ENCODE results near the gene DYDC2. TPM values are rescaled to one million over a fixed set of nuclear protein-coding genes. Genes with fewer than 3 reads are reported as not detected.
A peak's percentile ranks its signal among the peaks of the same experiment; 100 is the strongest.

The DYDC2 gene
- total and polyA plus RNA-seq, 9 of the 15 experiments (the other 6 are each of a cell fraction or from before 2014, with no cell fraction given) = 0.06 to 0.34 (median 0.15) TPM; not detected in 5

DNA sequence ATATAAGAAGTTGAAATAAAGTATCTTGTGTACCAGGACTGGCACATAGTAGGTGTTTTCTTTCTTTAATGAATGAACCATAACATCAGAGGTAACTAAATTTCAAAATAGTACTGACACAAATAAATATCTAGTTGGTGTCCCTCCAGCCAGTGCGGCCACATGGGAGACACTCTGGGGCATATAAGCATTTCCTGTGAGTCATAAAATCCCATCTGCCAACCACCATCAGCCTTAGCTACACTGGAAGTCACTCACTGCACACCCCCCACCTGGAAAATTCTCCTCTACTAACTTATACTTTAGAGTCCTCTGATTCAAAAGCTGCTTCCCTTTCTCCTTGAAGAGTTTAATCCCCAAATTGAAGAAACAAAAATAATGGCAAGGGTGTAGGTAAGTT is 32.5 kb upstream of the DYDC2 start:
- H3K9me3 ChIP-seq (replicated peaks; ENCODE audit: control insufficient read depth, insufficient read depth, low read depth, low read length) = no peaks in the 10 kb centered on the region
- no peaks in the 10 kb centered on the region for H3K4me1 ChIP-seq (replicated peaks in 1 of 2; ENCODE audit: control insufficient read depth in 2 of 2, insufficient read depth in 2 of 2, low read length in 2 of 2)
- H3K4me2 ChIP-seq (ENCODE audit: insufficient read depth, low read length) = no peak overlapping the region
- in situ Hi-C loops (cut with MboI) = no loop called here
- H3K4me3 ChIP-seq = no peak overlapping the region
- no TSS peak for BruUV-seq (replicated peaks)
- no peak overlapping the region for H2AFZ ChIP-seq (ENCODE audit: low read depth, low read length)
- TF ChIP-seq ATF1 (CRISPR knock-in tag; IDR thresholded peaks at IDR 0.05) = no peak
- no peak for TF ChIP-seq ATF1 (tag; IDR thresholded peaks at IDR 0.05)
- TF ChIP-seq FOSL1 (tag; conservative IDR thresholded peaks at IDR 0.05) = peak; percentile 52; the same call in 1 of the 2 replicates
- no peak for TF ChIP-seq SMC3 (conservative IDR thresholded peaks at IDR 0.05; ENCODE audit: insufficient read depth, low read depth, low read length)
- peak; percentile 56; the same call in 1 of the 2 replicates for TF ChIP-seq ZKSCAN1 (IDR thresholded peaks at IDR 0.05; ENCODE audit: low read depth, low read length)
- TF ChIP-seq CBFB (CRISPR knock-in tag; IDR thresholded peaks at IDR 0.05) = no peak
- TF ChIP-seq, protein P1, sequence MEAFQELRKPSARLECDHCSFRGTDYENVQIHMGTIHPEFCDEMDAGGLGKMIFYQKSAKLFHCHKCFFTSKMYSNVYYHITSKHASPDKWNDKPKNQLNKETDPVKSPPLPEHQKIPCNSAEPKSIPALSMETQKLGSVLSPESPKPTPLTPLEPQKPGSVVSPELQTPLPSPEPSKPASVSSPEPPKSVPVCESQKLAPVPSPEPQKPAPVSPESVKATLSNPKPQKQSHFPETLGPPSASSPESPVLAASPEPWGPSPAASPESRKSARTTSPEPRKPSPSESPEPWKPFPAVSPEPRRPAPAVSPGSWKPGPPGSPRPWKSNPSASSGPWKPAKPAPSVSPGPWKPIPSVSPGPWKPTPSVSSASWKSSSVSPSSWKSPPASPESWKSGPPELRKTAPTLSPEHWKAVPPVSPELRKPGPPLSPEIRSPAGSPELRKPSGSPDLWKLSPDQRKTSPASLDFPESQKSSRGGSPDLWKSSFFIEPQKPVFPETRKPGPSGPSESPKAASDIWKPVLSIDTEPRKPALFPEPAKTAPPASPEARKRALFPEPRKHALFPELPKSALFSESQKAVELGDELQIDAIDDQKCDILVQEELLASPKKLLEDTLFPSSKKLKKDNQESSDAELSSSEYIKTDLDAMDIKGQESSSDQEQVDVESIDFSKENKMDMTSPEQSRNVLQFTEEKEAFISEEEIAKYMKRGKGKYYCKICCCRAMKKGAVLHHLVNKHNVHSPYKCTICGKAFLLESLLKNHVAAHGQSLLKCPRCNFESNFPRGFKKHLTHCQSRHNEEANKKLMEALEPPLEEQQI (IDR thresholded peaks at IDR 0.05) = no peak
- no peaks in the 10 kb centered on the region for H3K36me3 ChIP-seq (ENCODE audit: control insufficient read depth, insufficient read depth, low read length)
- no peaks in the 10 kb centered on the region for H3K79me2 ChIP-seq (ENCODE audit: control insufficient read depth, insufficient read depth, low read length)
- intact Hi-C loops (cut with micrococcal nuclease) = no loop called here
- FAIRE-seq (no peak), ATAC-seq (peak; percentile 64; the same call in 1 of the 3 replicates), DNase-seq (ENCODE audit: extremely low read depth in 1 of 4, low spot score in 3 of 4) (peak in 1 of 4 experiments; percentile 13)
- no peak overlapping the region for H3K9ac ChIP-seq (ENCODE audit: insufficient read depth in 1 of 2, low read depth in 2 of 2, low read length in 2 of 2)
- peaks cover 7 to 28% of the 10 kb centered on the region in 2 experiments; a peak in 2 of 5 replicates for H3K27me3 ChIP-seq (ENCODE audit: control insufficient read depth in 2 of 2, insufficient read depth in 2 of 2, low read length in 2 of 2)
- H3K27ac ChIP-seq (ENCODE audit: extremely low read depth, low read depth, low read length) = no peak overlapping the region
- no peaks in the 10 kb centered on the region for H3K9me1 ChIP-seq (ENCODE audit: control insufficient read depth, insufficient read depth, low read length)
- CTCF ChIA-PET (ENCODE audit: low intra/inter-chr PET ratio) = no interaction called here
- POLR2A ChIA-PET = interaction anchor here (0.9 to 1.2 kb wide), 3 partner anchors 10 to 59 kb away, joined by 3 to 4 read pairs (median 3); no protein-coding TSS in a partner anchor
- WGBS (ENCODE audit: insufficient coverage, low coverage, missing lambda C conversion rate) = 0% methylated on average over 1 of the region's 1 CpG
- no peaks in the 10 kb centered on the region for H4K20me1 ChIP-seq (replicated peaks; ENCODE audit: control insufficient read depth, insufficient read depth, low read length)
